IMR-90 (cell line): ENCODE results near the gene RPGRIP1L. TPM values are rescaled to one million over a fixed set of nuclear protein-coding genes. Genes with fewer than 3 reads are reported as not detected.

Source experiments
- ATAC-seq: fragments of 200-7000 bp; cut with Tn5 transposase; 2 replicates; pipeline ENCODE4 v1.9.1; 2020; ENCODE audit warnings: low read depth, mild to moderate bottlenecking, moderate library complexity
- BruUV-seq: library from RNA; stranded (reverse); fragments of 400-500 nt; replicated peaks from 2 replicates; lab custom pipeline; 2021; lab: Mats Ljungman, UMichigan
- CTCF ChIA-PET: fragments of 300-600 bp; formaldehyde crosslinking; extraction: SDS; loops from one replicate; lab custom pipeline; 2021; ENCODE audit warnings: antibody characterized with exemption; lab: Yijun Ruan, JAX
- POLR2A ChIA-PET: fragments of 300-600 bp; sonication (Branson Sonifier 250); formaldehyde crosslinking; loops from one replicate; lab custom pipeline; 2022; ENCODE audit warnings: antibody characterized with exemption; ENCODE audit not compliant: unreplicated experiment; lab: Charles Lee
- DNase-seq: peaks from one replicate; pipeline ENCODE4 v3.0.0; 2013
- H2AFZ ChIP-seq: replicated peaks from 2 replicates; pipeline ENCODE3; 2013; ENCODE audit warnings: low read length, mild to moderate bottlenecking; ENCODE audit not compliant: poor library complexity
- H2AK5ac ChIP-seq: 2 replicates; pipeline ENCODE4 v1.6.1; 2013; ENCODE audit warnings: low read depth, low read length, inconsistent platforms
- H2AK9ac ChIP-seq: replicated peaks from 2 replicates; pipeline ENCODE3; 2013; ENCODE audit warnings: mild to moderate bottlenecking, low read depth, low read length, moderate library complexity; ENCODE audit not compliant: poor library complexity
- H2BK120ac ChIP-seq: 2 replicates; pipeline ENCODE4 v1.6.1; 2013; ENCODE audit warnings: low read depth, low read length, inconsistent platforms
- H2BK15ac ChIP-seq: 3 replicates; pipeline ENCODE4 v1.6.1; 2013; ENCODE audit warnings: low read depth, low read length, inconsistent platforms
- H2BK20ac ChIP-seq: 2 replicates; pipeline ENCODE4 v1.6.1; 2013; ENCODE audit warnings: low read depth, mild to moderate bottlenecking, inconsistent platforms, low read length, moderate library complexity
- H2BK5ac ChIP-seq: 2 replicates; pipeline ENCODE4 v1.6.1; 2013; ENCODE audit warnings: mild to moderate bottlenecking, low read depth, low read length, inconsistent platforms; ENCODE audit not compliant: poor library complexity, severe bottlenecking
- H3K14ac ChIP-seq: replicated peaks from 2 replicates; pipeline ENCODE4 v1.6.1; 2013; ENCODE audit warnings: low read depth, low read length, inconsistent platforms
- H3K18ac ChIP-seq: 2 replicates; pipeline ENCODE4 v1.6.1; 2013; ENCODE audit warnings: low read depth, low read length, control low read depth
- H3K23ac ChIP-seq: 2 replicates; pipeline ENCODE4 v1.6.1; 2013; ENCODE audit warnings: low read depth, low read length, inconsistent platforms
- H3K27ac ChIP-seq: 2 replicates; pipeline ENCODE4 v1.5.1; 2013; ENCODE audit warnings: mild to moderate bottlenecking, control low read depth, low read length; ENCODE audit not compliant: insufficient read depth
- H3K27me3 ChIP-seq: 2 replicates; pipeline ENCODE4 v1.6.1; 2013; ENCODE audit warnings: low read length; ENCODE audit not compliant: control insufficient read depth, insufficient read depth
- H3K36me3 ChIP-seq: 2 replicates; pipeline ENCODE4 v1.6.1; 2013; ENCODE audit warnings: low read length, mixed read lengths; ENCODE audit not compliant: control insufficient read depth, insufficient read depth
- H3K4ac ChIP-seq: 2 replicates; pipeline ENCODE4 v1.6.1; 2013; ENCODE audit warnings: low read depth, low read length, inconsistent platforms
- H3K4me1 ChIP-seq: 2 replicates; pipeline ENCODE4 v1.6.1; 2013; ENCODE audit warnings: low read length, mixed read lengths; ENCODE audit not compliant: control insufficient read depth, insufficient read depth
- H3K4me2 ChIP-seq: 2 replicates; pipeline ENCODE4 v1.6.1; 2013; ENCODE audit warnings: low read depth, mild to moderate bottlenecking, control low read depth, low read length, moderate library complexity
- H3K4me3 ChIP-seq: 2 replicates; pipeline ENCODE4 v1.5.1; 2013; ENCODE audit warnings: low read depth, mild to moderate bottlenecking, control low read depth, low read length, moderate library complexity; ENCODE audit not compliant: insufficient read depth
- H3K56ac ChIP-seq: 2 replicates; pipeline ENCODE4 v1.6.1; 2013; ENCODE audit warnings: low read length, inconsistent platforms; ENCODE audit not compliant: insufficient read depth; ENCODE audit errors: extremely low read depth
- H3K79me1 ChIP-seq, 2 experiments: 2 replicates each; pipeline ENCODE4 v1.6.1; 2013; ENCODE audit warnings: low read length in 2 of 2, inconsistent platforms in 1 of 2, low read depth in 1 of 2
- H3K9ac ChIP-seq: 2 replicates; pipeline ENCODE4 v1.6.1; 2013; ENCODE audit warnings: low read depth, low read length, control low read depth
- H3K9me1 ChIP-seq: 2 replicates; pipeline ENCODE4 v1.6.1; 2013; ENCODE audit warnings: low read length, inconsistent platforms; ENCODE audit not compliant: insufficient read depth
- H3K9me3 ChIP-seq: 2 replicates; pipeline ENCODE4 v1.6.1; 2013; ENCODE audit warnings: low read length; ENCODE audit not compliant: control insufficient read depth, insufficient read depth
- H4K20me1 ChIP-seq: 2 replicates; pipeline ENCODE4 v1.6.1; 2013; ENCODE audit warnings: low read length, inconsistent platforms; ENCODE audit not compliant: insufficient read depth
- H4K5ac ChIP-seq: 2 replicates; pipeline ENCODE4 v1.6.1; 2013; ENCODE audit warnings: mild to moderate bottlenecking, low read depth, low read length, control low read depth
- H4K8ac ChIP-seq, 2 experiments: 2 replicates each; pipeline ENCODE4 v1.6.1; 2013; ENCODE audit warnings: low read depth in 2 of 2, low read length in 2 of 2, control low read depth in 1 of 2, inconsistent platforms in 1 of 2
- H4K91ac ChIP-seq: 2 replicates; pipeline ENCODE4 v1.6.1; 2013; ENCODE audit warnings: low read depth, low read length, inconsistent platforms; ENCODE audit not compliant: insufficient read depth
- BHLHE40 ChIP-seq: fragments of 150-350 bp; IDR thresholded peaks from 2 replicates; pipeline ENCODE4 v1.6.1; 2016; ENCODE audit warnings: mild to moderate bottlenecking, low read depth, low read length
- CEBPB ChIP-seq: IDR thresholded peaks from 2 replicates; pipeline ENCODE4 v1.6.1; 2012; ENCODE audit warnings: low read depth, low read length, improper control_type of control experiment
- CHD1 ChIP-seq: IDR thresholded peaks from 2 replicates; pipeline ENCODE4 v1.6.1; 2012; ENCODE audit warnings: low read depth, low read length, improper control_type of control experiment
- FOS ChIP-seq: fragments of 150-350 bp; IDR thresholded peaks from 2 replicates; pipeline ENCODE4 v1.6.1; 2016; ENCODE audit warnings: low read depth, low read length
- MAFK ChIP-seq: IDR thresholded peaks from 2 replicates; pipeline ENCODE4 v1.6.1; 2012; ENCODE audit warnings: low read depth, low read length, improper control_type of control experiment
- MAZ ChIP-seq: IDR thresholded peaks from 2 replicates; pipeline ENCODE4 v1.6.1; 2012; ENCODE audit warnings: low read depth, mild to moderate bottlenecking, low read length, improper control_type of control experiment, moderate library complexity, borderline replicate concordance
- MXI1 ChIP-seq: IDR thresholded peaks from 2 replicates; pipeline ENCODE4 v1.6.1; 2012; ENCODE audit warnings: low read depth, mild to moderate bottlenecking, low read length, moderate library complexity, borderline replicate concordance
- NFE2L2 ChIP-seq: fragments of 150-350 bp; IDR thresholded peaks from 2 replicates; pipeline ENCODE4 v1.6.1; 2016; ENCODE audit warnings: low read depth, mild to moderate bottlenecking, low read length
- POLR2A ChIP-seq: IDR thresholded peaks from 2 replicates; pipeline ENCODE4 v1.6.1; 2012; ENCODE audit warnings: mild to moderate bottlenecking, low read depth, low read length
- RAD21 ChIP-seq: IDR thresholded peaks from 2 replicates; pipeline ENCODE4 v1.6.1; 2012; ENCODE audit warnings: low read length, improper control_type of control experiment
- RCOR1 ChIP-seq: IDR thresholded peaks from 2 replicates; pipeline ENCODE4 v1.6.1; 2012; ENCODE audit warnings: mild to moderate bottlenecking, low read length, improper control_type of control experiment; ENCODE audit not compliant: insufficient replicate concordance
- RFX5 ChIP-seq: IDR thresholded peaks from 2 replicates; pipeline ENCODE4 v1.8.0; 2012; ENCODE audit warnings: low read depth, mild to moderate bottlenecking, low read length, moderate library complexity
- SMC3 ChIP-seq: fragments of 150-350 bp; IDR thresholded peaks from 2 replicates; pipeline ENCODE4 v1.6.1; 2016; ENCODE audit warnings: low read depth, mild to moderate bottlenecking, antibody characterized with exemption, low read length, moderate library complexity
- WGBS, 2 experiments: methylation state at CpG; one replicate each; pipeline versions ENCODE4 v1.1.5 to v1.1.7; 2013; ENCODE audit warnings: missing lambda C conversion rate in 2 of 2; ENCODE audit not compliant: insufficient read length in 1 of 2; ENCODE audit errors: extremely low coverage in 2 of 2; 5-methylcytosine and 5-hydroxymethylcytosine counted together
- dilution Hi-C: fragments of 300-500 bp; cut with HindIII; formaldehyde crosslinking; loops from one replicate; pipeline ENCODE4 v1.14.3; 2018; ENCODE audit warnings: low sequenced_read_pairs; ENCODE audit not compliant: unreplicated experiment
- in situ Hi-C: fragments of 300-500 bp; cut with MboI; formaldehyde crosslinking; loops from 3 replicates; pipeline ENCODE4 v1.14.3; 2019; ENCODE audit warnings: low sequenced_read_pairs, inconsistent platforms, mixed read lengths
- intact Hi-C: fragments of 100-400 bp; cut with micrococcal nuclease; formaldehyde crosslinking; loops from 2 replicates; pipeline ENCODE4 v1.10.0; 2022
- polyA plus RNA-seq, 3 experiments: library from polyadenylated mRNA; depleted of rRNA; stranded (reverse); fragments of >200 nt; gene quantifications; 2 replicates each; pipeline ENCODE4 v1.2.3, GENCODE V29; 2012; ENCODE audit warnings: low replicate concordance in 1 of 3
- total RNA-seq: library from RNA; depleted of rRNA; stranded (reverse); fragments of >200 nt; gene quantifications from 2 replicates; pipeline ENCODE4 v1.2.3, GENCODE V29; 2012
- TF ChIP-seq, protein P1 (sequence below): fragments of 150-350 bp; IDR thresholded peaks from 2 replicates; pipeline ENCODE4 v1.6.1; 2016; ENCODE audit warnings: low read depth, mild to moderate bottlenecking, low read length, moderate library complexity, borderline replicate concordance
- TF ChIP-seq, protein P2 (sequence below): fragments of 150-350 bp; IDR thresholded peaks from 2 replicates; pipeline ENCODE4 v1.6.1; 2017; ENCODE audit warnings: mild to moderate bottlenecking, antibody characterized with exemption, low read length, low read depth
- TF ChIP-seq, protein P3 (sequence below): conservative IDR thresholded peaks from 2 replicates; pipeline ENCODE4 v1.5.1; 2012; ENCODE audit warnings: mild to moderate bottlenecking, low read depth, low read length, improper control_type of control experiment

The RPGRIP1L gene
- total and polyA plus RNA-seq, 2 of the 4 experiments (the other 2 are of a cell fraction): 7.3 to 10.4 TPM

DNA sequence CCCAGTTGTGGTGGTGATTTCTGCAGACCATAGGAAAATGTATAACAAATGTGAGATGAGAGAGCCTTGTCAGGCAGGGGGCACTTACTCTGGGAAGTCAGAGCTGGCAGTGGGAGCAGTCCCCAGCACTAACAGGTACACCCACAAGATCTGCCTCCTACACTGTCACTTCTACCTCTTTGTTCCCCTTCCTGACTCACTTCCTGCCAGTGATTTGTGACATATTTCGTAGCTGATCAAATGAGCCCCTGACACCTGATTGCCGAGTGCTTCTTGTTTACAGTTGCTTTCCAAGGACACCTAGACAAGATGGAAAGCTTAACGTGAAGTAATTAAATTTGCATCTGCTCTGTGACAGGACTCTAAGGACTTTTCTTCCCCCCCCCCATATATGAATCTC is 40.8 kb upstream of the RPGRIP1L start:
- H3K9me3 ChIP-seq: no peaks in the 10 kb centered on the region
- intact Hi-C loops (no loop called here), in situ Hi-C loops (no loop called here), dilution Hi-C loops (no loop called here)
- H3K4ac ChIP-seq: no peak overlapping the region
- H2BK15ac ChIP-seq: peak overlapping the region; percentile 8; the same call in 1 of the 3 replicates
- H2AK9ac ChIP-seq: no peak overlapping the region
- H3K9ac ChIP-seq: no peak overlapping the region
- WGBS, 2 experiments: no CpG with 5 or more reads among the region's 3 CpGs
- ChIA-PET POLR2A (no interaction called here), CTCF (interaction anchor here (1.0 to 2.1 kb wide), 4 partner anchors 9 to 78 kb away, joined by 4 to 7 read pairs (median 4); no protein-coding TSS in a partner anchor)
- H3K4me2 ChIP-seq: no peak overlapping the region
- ATAC-seq (no peak), DNase-seq (no peak)
- H3K36me3 ChIP-seq: no peaks in the 10 kb centered on the region
- H3K27me3 ChIP-seq: no peaks in the 10 kb centered on the region
- H2BK20ac ChIP-seq: no peak overlapping the region
- H3K9me1 ChIP-seq: peaks cover 8% of the 10 kb centered on the region; the same call in 1 of the 2 replicates
- H3K18ac ChIP-seq: no peak overlapping the region
- H3K23ac ChIP-seq: no peak overlapping the region
- no peak overlapping the region for H2BK5ac ChIP-seq
- H2BK120ac ChIP-seq: no peak overlapping the region
- no TSS peak for BruUV-seq
- peaks cover 24% of the 10 kb centered on the region for H4K20me1 ChIP-seq
- H4K5ac ChIP-seq: no peak overlapping the region
- no peak overlapping the region for H4K91ac ChIP-seq
- H3K4me3 ChIP-seq: no peak overlapping the region
- no peak overlapping the region for H4K8ac ChIP-seq
- H3K79me1 ChIP-seq: peaks cover 20 to 50% of the 10 kb centered on the region in 2 experiments
- TF ChIP-seq MAFK: no peak
- TF ChIP-seq POLR2A: no peak
- TF ChIP-seq, protein P1, sequence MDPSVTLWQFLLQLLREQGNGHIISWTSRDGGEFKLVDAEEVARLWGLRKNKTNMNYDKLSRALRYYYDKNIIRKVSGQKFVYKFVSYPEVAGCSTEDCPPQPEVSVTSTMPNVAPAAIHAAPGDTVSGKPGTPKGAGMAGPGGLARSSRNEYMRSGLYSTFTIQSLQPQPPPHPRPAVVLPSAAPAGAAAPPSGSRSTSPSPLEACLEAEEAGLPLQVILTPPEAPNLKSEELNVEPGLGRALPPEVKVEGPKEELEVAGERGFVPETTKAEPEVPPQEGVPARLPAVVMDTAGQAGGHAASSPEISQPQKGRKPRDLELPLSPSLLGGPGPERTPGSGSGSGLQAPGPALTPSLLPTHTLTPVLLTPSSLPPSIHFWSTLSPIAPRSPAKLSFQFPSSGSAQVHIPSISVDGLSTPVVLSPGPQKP: no peak
- TF ChIP-seq RCOR1: no peak
- no peak for TF ChIP-seq CEBPB
- TF ChIP-seq, protein P2, sequence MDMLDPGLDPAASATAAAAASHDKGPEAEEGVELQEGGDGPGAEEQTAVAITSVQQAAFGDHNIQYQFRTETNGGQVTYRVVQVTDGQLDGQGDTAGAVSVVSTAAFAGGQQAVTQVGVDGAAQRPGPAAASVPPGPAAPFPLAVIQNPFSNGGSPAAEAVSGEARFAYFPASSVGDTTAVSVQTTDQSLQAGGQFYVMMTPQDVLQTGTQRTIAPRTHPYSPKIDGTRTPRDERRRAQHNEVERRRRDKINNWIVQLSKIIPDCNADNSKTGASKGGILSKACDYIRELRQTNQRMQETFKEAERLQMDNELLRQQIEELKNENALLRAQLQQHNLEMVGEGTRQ: no peak
- no peak for TF ChIP-seq SMC3
- TF ChIP-seq NFE2L2: no peak
- TF ChIP-seq RAD21: no peak
- TF ChIP-seq CHD1: no peak
- no peak for TF ChIP-seq FOS
- TF ChIP-seq RFX5: no peak
- no peak for TF ChIP-seq MXI1
- TF ChIP-seq, protein P3, sequence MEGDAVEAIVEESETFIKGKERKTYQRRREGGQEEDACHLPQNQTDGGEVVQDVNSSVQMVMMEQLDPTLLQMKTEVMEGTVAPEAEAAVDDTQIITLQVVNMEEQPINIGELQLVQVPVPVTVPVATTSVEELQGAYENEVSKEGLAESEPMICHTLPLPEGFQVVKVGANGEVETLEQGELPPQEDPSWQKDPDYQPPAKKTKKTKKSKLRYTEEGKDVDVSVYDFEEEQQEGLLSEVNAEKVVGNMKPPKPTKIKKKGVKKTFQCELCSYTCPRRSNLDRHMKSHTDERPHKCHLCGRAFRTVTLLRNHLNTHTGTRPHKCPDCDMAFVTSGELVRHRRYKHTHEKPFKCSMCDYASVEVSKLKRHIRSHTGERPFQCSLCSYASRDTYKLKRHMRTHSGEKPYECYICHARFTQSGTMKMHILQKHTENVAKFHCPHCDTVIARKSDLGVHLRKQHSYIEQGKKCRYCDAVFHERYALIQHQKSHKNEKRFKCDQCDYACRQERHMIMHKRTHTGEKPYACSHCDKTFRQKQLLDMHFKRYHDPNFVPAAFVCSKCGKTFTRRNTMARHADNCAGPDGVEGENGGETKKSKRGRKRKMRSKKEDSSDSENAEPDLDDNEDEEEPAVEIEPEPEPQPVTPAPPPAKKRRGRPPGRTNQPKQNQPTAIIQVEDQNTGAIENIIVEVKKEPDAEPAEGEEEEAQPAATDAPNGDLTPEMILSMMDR: no peak
- no peak for TF ChIP-seq MAZ
- no peak for TF ChIP-seq BHLHE40
- no peak overlapping the region for H3K56ac ChIP-seq
- peaks cover 5% of the 10 kb centered on the region for H3K4me1 ChIP-seq
- H2AFZ ChIP-seq: no peak overlapping the region
- no peak overlapping the region for H3K27ac ChIP-seq
- no peak overlapping the region for H3K14ac ChIP-seq
- H2AK5ac ChIP-seq: no peak overlapping the region
